Measurements from ENCODE around the gene TIMP1. TPM values are rescaled to one million over a fixed set of nuclear protein-coding genes. Genes with fewer than 3 reads are reported as not detected.

TIMP1 gene
- total and polyA plus RNA-seq, 3 donors from 2014 or later, result 535 to 995 (median 708) TPM

DNA sequence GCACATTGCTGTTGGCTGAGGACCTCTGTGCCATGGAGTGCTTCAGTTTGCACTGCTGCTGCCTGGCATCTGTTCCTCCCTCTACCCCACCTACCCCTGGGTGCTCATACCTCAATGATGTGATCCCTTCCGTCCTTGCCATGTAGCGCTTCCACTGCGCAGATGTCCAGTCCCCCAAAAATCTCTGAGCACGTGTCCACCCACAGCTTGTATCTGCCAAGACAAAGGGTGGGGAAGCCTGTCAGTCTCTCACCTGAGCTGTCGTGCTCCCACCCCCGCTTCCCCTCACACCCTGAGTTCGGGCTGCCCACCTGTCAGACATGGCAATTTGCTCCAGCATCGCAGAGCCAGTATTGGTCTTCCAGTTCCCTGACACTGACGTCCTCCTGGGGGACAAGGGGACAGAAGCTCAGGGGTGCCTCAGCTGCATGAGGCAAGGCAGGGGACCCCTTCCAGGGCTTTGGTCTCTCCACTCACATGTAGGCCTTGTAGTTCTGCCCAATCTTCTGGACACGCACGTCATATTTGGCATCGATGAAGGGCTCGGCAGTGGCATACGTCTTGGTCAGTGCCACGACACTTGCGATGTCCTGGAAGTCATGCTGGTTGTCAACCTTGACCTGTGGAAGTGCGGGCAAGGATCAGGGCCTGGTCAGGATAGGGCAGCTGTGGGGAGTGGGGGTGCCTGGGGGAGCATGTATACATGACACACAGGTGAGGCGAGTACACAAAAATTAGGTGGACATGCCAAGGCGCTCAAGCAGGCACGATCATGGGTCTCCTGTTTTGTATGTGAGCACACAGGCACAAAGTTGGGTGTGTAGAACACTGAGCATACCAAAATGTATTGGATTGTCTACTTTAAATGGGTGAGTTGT is 6.0 kb upstream of the TIMP1 start:
- intact Hi-C loops (cut with DNase I; ENCODE audit: low total_unique reads), result no loop called here
- DNase-seq, result no peak
- Histone ChIP-seq H3K4me3 (no peak overlapping the region), H3K27ac (no peak overlapping the region), H3K4me1 (no peaks in the 10 kb centered on the region), H3K9me3 (no peaks in the 10 kb centered on the region), H3K36me3 (ENCODE audit: low read depth, missing control alignments) (no peaks in the 10 kb centered on the region), H3K27me3 (no peaks in the 10 kb centered on the region)
- TF ChIP-seq POLR2A (IDR thresholded peaks at IDR 0.05) (no peak), CTCF (IDR thresholded peaks at IDR 0.05) (no peak)
- WGBS, 2 donors, result 91 to 94% methylated on average over 4 to 16 of the region's 20 CpGs

DNA sequence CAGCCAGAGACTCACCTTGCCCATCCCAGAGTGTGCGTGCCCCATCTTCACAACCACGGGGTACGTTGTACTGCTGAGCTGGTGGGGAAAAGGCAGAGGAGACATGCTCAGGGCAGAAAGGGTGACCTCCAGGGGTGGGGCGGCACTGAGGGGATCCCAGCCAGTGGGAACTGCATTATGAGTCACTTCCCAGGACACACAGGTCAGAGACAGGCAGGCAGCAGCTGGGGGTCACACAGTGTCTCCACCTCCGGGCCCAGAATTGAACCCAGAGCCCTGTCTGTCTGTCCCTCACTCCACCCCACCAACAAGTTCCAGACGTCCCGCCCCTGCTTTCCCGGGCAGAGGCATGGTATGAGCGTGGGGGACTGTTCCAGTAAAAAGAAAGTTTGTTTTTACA is 4.8 kb upstream of the TIMP1 start:
- no peaks in the 10 kb centered on the region for H3K4me1 ChIP-seq
- no peaks in the 10 kb centered on the region for H3K9me3 ChIP-seq
- no peak for DNase-seq
- H3K27ac ChIP-seq, result no peak overlapping the region
- H3K4me3 ChIP-seq, result no peak overlapping the region
- intact Hi-C loops (cut with DNase I; ENCODE audit: low total_unique reads), result no loop called here
- no peaks in the 10 kb centered on the region for H3K36me3 ChIP-seq (ENCODE audit: low read depth, missing control alignments)
- TF ChIP-seq CTCF (IDR thresholded peaks at IDR 0.05) (no peak), POLR2A (IDR thresholded peaks at IDR 0.05) (no peak)
- no peaks in the 10 kb centered on the region for H3K27me3 ChIP-seq
- WGBS, 2 donors, result 67 to 68% methylated on average over 3 to 9 of the region's 9 CpGs

DNA sequence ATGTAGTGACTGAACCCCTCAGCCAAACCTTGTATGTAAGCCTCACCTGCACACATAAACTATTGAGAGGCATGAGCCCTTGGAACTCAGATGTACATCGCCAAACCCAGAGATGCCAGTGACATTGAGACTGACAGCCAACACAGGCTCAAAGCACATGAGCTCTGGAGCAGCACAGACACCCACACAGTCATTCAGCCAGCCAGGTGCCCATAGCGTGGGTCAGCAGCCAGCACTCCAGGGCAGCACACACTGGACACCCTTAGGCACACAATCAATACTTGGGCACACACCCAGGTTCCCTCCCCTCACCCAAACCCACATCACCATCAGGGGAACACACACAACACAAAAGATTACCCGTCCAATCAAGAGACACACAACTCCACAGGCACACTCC is 4.3 kb upstream of the TIMP1 start:
- WGBS, 2 donors, result 61% methylated on average over 3 of the region's 3 CpGs; no CpG with 5 or more reads in 1 of the 2 donors
- H3K27me3 ChIP-seq, result no peaks in the 10 kb centered on the region
- H3K9me3 ChIP-seq, result no peaks in the 10 kb centered on the region
- no peak for DNase-seq
- H3K36me3 ChIP-seq (ENCODE audit: low read depth, missing control alignments), result no peaks in the 10 kb centered on the region
- no peak for TF ChIP-seq CTCF (IDR thresholded peaks at IDR 0.05)
- no peak for TF ChIP-seq POLR2A (IDR thresholded peaks at IDR 0.05)
- intact Hi-C loops (cut with DNase I; ENCODE audit: low total_unique reads), result no loop called here
- H3K27ac ChIP-seq, result no peak overlapping the region
- H3K4me3 ChIP-seq, result no peak overlapping the region
- H3K4me1 ChIP-seq, result no peaks in the 10 kb centered on the region

DNA sequence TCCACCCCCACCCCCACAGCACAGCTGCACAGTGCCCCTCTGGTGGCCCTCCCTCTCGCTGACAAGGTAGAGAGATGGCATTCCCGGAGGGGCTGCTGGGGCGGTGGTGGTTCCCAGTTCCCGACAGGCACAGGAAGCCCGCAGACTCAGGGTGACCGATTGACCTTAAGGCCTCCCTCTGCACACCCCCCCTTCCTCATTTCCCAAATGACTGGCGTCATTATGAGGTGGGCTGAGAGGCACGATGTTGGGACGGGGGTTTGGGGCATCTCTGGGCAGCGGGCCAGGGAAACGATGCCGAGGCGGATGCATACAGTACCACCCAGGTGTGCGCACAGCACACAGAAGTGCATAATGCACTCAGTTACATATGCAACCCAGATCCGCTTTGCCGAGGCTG is 3.5 kb upstream of the TIMP1 start:
- H3K9me3 ChIP-seq, result no peaks in the 10 kb centered on the region
- no peaks in the 10 kb centered on the region for H3K36me3 ChIP-seq (ENCODE audit: low read depth, missing control alignments)
- no peak for TF ChIP-seq POLR2A (IDR thresholded peaks at IDR 0.05)
- TF ChIP-seq CTCF (IDR thresholded peaks at IDR 0.05), result no peak
- intact Hi-C loops (cut with DNase I; ENCODE audit: low total_unique reads), result no loop called here
- DNase-seq, result no peak
- peaks cover 4% of the 10 kb centered on the region for H3K4me1 ChIP-seq
- no peaks in the 10 kb centered on the region for H3K27me3 ChIP-seq
- H3K27ac ChIP-seq, result no peak overlapping the region
- H3K4me3 ChIP-seq, result no peak overlapping the region
- 85% methylated on average over 4 of the region's 16 CpGs; no CpG with 5 or more reads in 1 of the 2 donors for WGBS, 2 donors

GRCh38 chrX:47579537-47579936 is 2.7 kb upstream of the TIMP1 start:
- TF ChIP-seq CTCF (IDR thresholded peaks at IDR 0.05) (no peak), POLR2A (IDR thresholded peaks at IDR 0.05) (no peak)
- 74 to 75% methylated on average over 9 of the region's 9 CpGs for WGBS, 2 donors
- no peaks in the 10 kb centered on the region for H3K9me3 ChIP-seq
- H3K27me3 ChIP-seq, result no peaks in the 10 kb centered on the region
- intact Hi-C loops (cut with DNase I; ENCODE audit: low total_unique reads), result no loop called here
- no peaks in the 10 kb centered on the region for H3K36me3 ChIP-seq (ENCODE audit: low read depth, missing control alignments)
- DNase-seq, result no peak
- H3K4me3 ChIP-seq, result no peak overlapping the region
- peaks cover 6% of the 10 kb centered on the region for H3K4me1 ChIP-seq
- H3K27ac ChIP-seq, result no peak overlapping the region

All from testis (tissue), 3 donors.